ENCODE measurements around the gene SLCO1B3.

GRCh38 chr12:20805921-20806320, 4.6 kb upstream of the SLCO1B3 start:
- TF ChIP-seq CTCF (IDR thresholded peaks at IDR 0.05) (no peak), POLR2AphosphoS5 (IDR thresholded peaks at IDR 0.05) (no peak), POLR2A (IDR thresholded peaks at IDR 0.05) (no peak)

Data from sigmoid colon (tissue), 4 donors.